ENCODE data around the gene CCDC92B. TPM values are rescaled to one million over a fixed set of nuclear protein-coding genes. Genes with fewer than 3 reads are reported as not detected.

CCDC92B gene
- total RNA-seq, 1 experiment from 2014 or later = 15.2 TPM

GRCh38 chr17:2724784-2725164, 24.7 kb downstream of the CCDC92B start (continued):
- TF ChIP-seq E2F1 (CRISPR knock-in tag; IDR thresholded peaks at IDR 0.05) (peak; percentile 91), HMGXB4 (CRISPR knock-in tag; IDR thresholded peaks at IDR 0.05) (peak; percentile 84; the same call in 1 of the 2 replicates), ATF6 (CRISPR knock-in tag; IDR thresholded peaks at IDR 0.05) (no peak), PRRX2 (CRISPR knock-in tag; IDR thresholded peaks at IDR 0.05) (no peak), ZBTB43 (CRISPR knock-in tag; IDR thresholded peaks at IDR 0.05) (no peak), NFYB (CRISPR knock-in tag; conservative IDR thresholded peaks at IDR 0.05; ENCODE audit: low read depth) (no peak), JUN (CRISPR knock-in tag; IDR thresholded peaks at IDR 0.05) (0 out of 2 replicates have a peak, but pooled peaks have one; percentile 31), MXD4 (CRISPR knock-in tag; IDR thresholded peaks at IDR 0.05; ENCODE audit: borderline replicate concordance) (no peak), IRF1 (CRISPR knock-in tag; IDR thresholded peaks at IDR 0.05) (no peak), CREB1 (CRISPR knock-in tag; IDR thresholded peaks at IDR 0.05) (no peak), E2F4 (CRISPR knock-in tag; IDR thresholded peaks at IDR 0.05; ENCODE audit: borderline replicate concordance, low read depth) (no peak), SMAD3 (CRISPR knock-in tag; IDR thresholded peaks at IDR 0.05; ENCODE audit: borderline replicate concordance) (peak; percentile 66; the same call in 1 of the 2 replicates), MYBL2 (CRISPR knock-in tag; IDR thresholded peaks at IDR 0.05) (peak; percentile 89; the same call in 1 of the 2 replicates), ZNF263 (CRISPR knock-in tag; IDR thresholded peaks at IDR 0.05; ENCODE audit: low read depth) (no peak), FOXK1 (CRISPR knock-in tag; IDR thresholded peaks at IDR 0.05) (peak; percentile 93), ZNF532 (CRISPR knock-in tag; IDR thresholded peaks at IDR 0.05; ENCODE audit: borderline replicate concordance) (no peak), GABPB1 (CRISPR knock-in tag; IDR thresholded peaks at IDR 0.05) (no peak), JAZF1 (CRISPR knock-in tag; IDR thresholded peaks at IDR 0.05) (no peak), SP1 (CRISPR knock-in tag; conservative IDR thresholded peaks at IDR 0.05) (peak; percentile 67), ZBTB21 (CRISPR knock-in tag; IDR thresholded peaks at IDR 0.05; ENCODE audit: borderline replicate concordance) (peak; percentile 86), ZNF671 (CRISPR knock-in tag; IDR thresholded peaks at IDR 0.05) (no peak), NFE2L1 (CRISPR knock-in tag; IDR thresholded peaks at IDR 0.05) (peak; percentile 88; the same call in 1 of the 2 replicates), CREM (CRISPR knock-in tag; IDR thresholded peaks at IDR 0.05) (no peak; the same call in 1 of the 2 replicates), TCF7 (CRISPR knock-in tag; IDR thresholded peaks at IDR 0.05; ENCODE audit: low read depth) (no peak; the same call in 1 of the 2 replicates), TEAD4 (CRISPR knock-in tag; IDR thresholded peaks at IDR 0.05) (no peak), ZNF232 (CRISPR knock-in tag; IDR thresholded peaks at IDR 0.05) (no peak), ZNF512 (CRISPR knock-in tag; IDR thresholded peaks at IDR 0.05; ENCODE audit: borderline replicate concordance) (no peak)

Data from WTC11 (cell line).